ENCODE measurements around the gene PNLIPRP1. TPM values are rescaled to one million over a fixed set of nuclear protein-coding genes. Genes with fewer than 3 reads are reported as not detected.

The PNLIPRP1 gene
- total RNA-seq, 1 experiment from 2014 or later, result not detected

GRCh38 chr10:116653885-116654284 is 63.1 kb downstream of the PNLIPRP1 start:
- H3K9me3 ChIP-seq (ENCODE audit: low read length), result no peaks in the 10 kb centered on the region
- TF ChIP-seq EZH2phosphoT487 (IDR thresholded peaks at IDR 0.05; ENCODE audit: borderline replicate concordance, low read length) (no peak), EZH2 (IDR thresholded peaks at IDR 0.05; ENCODE audit: low read length, unreplicated experiment) (no peak)
- TF ChIP-seq, protein P1, sequence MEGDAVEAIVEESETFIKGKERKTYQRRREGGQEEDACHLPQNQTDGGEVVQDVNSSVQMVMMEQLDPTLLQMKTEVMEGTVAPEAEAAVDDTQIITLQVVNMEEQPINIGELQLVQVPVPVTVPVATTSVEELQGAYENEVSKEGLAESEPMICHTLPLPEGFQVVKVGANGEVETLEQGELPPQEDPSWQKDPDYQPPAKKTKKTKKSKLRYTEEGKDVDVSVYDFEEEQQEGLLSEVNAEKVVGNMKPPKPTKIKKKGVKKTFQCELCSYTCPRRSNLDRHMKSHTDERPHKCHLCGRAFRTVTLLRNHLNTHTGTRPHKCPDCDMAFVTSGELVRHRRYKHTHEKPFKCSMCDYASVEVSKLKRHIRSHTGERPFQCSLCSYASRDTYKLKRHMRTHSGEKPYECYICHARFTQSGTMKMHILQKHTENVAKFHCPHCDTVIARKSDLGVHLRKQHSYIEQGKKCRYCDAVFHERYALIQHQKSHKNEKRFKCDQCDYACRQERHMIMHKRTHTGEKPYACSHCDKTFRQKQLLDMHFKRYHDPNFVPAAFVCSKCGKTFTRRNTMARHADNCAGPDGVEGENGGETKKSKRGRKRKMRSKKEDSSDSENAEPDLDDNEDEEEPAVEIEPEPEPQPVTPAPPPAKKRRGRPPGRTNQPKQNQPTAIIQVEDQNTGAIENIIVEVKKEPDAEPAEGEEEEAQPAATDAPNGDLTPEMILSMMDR (conservative IDR thresholded peaks at IDR 0.05; ENCODE audit: low read depth, low read length), result no peak
- intact Hi-C loops (cut with micrococcal nuclease), result no loop called here
- H2AFZ ChIP-seq (ENCODE audit: low read length), result no peak overlapping the region
- H3K9me2 ChIP-seq (replicated peaks; ENCODE audit: low read length), result no peaks in the 10 kb centered on the region
- no TSS peak for BruUV-seq (replicated peaks)
- no peaks in the 10 kb centered on the region for H3K36me3 ChIP-seq (ENCODE audit: low read depth, low read length)
- ChIA-PET POLR2A (ENCODE audit: unreplicated experiment) (no interaction called here), CTCF (no interaction called here)
- H3K79me2 ChIP-seq (ENCODE audit: low read length), result no peaks in the 10 kb centered on the region
- H4K20me1 ChIP-seq (ENCODE audit: low read length), result no peaks in the 10 kb centered on the region
- no peak overlapping the region for H3K4me2 ChIP-seq (ENCODE audit: low read length)
- no peak overlapping the region for H3K4me3 ChIP-seq (ENCODE audit: low read length)
- ATAC-seq (no peak), DNase-seq (no peak)
- H3K9ac ChIP-seq (ENCODE audit: low read length), result no peak overlapping the region
- H3K27ac ChIP-seq (ENCODE audit: low read length), result no peak overlapping the region
- H3K27me3 ChIP-seq (ENCODE audit: low read length), result 0 out of 2 replicates have a peak, but pooled peaks cover 7% of the 10 kb centered on the region
- H3F3A ChIP-seq (ENCODE audit: low read length, unreplicated experiment), result no peaks in the 10 kb centered on the region
- H3K4me1 ChIP-seq (ENCODE audit: insufficient read depth, low read length), result no peaks in the 10 kb centered on the region

GRCh38 chr10:116654816-116655215 is 64.1 kb downstream of the PNLIPRP1 start:
- BruUV-seq (replicated peaks), result no TSS peak
- DNase-seq (peak; percentile 15), ATAC-seq (no peak)
- Histone ChIP-seq H3K4me2 (ENCODE audit: low read length) (no peak overlapping the region), H3K9ac (ENCODE audit: low read length) (no peak overlapping the region), H4K20me1 (ENCODE audit: low read length) (no peaks in the 10 kb centered on the region), H3K27ac (ENCODE audit: low read length) (no peak overlapping the region), H3F3A (ENCODE audit: low read length, unreplicated experiment) (no peaks in the 10 kb centered on the region), H3K4me3 (ENCODE audit: low read length) (no peak overlapping the region), H2AFZ (ENCODE audit: low read length) (no peak overlapping the region), H3K9me3 (ENCODE audit: low read length) (no peaks in the 10 kb centered on the region), H3K36me3 (ENCODE audit: low read depth, low read length) (no peaks in the 10 kb centered on the region), H3K79me2 (ENCODE audit: low read length) (no peaks in the 10 kb centered on the region), H3K9me2 (replicated peaks; ENCODE audit: low read length) (no peaks in the 10 kb centered on the region), H3K4me1 (ENCODE audit: insufficient read depth, low read length) (no peaks in the 10 kb centered on the region), H3K27me3 (ENCODE audit: low read length) (0 out of 2 replicates have a peak, but pooled peaks cover 7% of the 10 kb centered on the region)
- intact Hi-C loops (cut with micrococcal nuclease), result no loop called here
- no peak for TF ChIP-seq EZH2phosphoT487 (IDR thresholded peaks at IDR 0.05; ENCODE audit: borderline replicate concordance, low read length)
- TF ChIP-seq, protein P1 (conservative IDR thresholded peaks at IDR 0.05; ENCODE audit: low read depth, low read length), result peak; percentile 28; the same call in 1 of the 2 replicates
- ChIA-PET POLR2A (ENCODE audit: unreplicated experiment) (no interaction called here), CTCF (no interaction called here)

DNA sequence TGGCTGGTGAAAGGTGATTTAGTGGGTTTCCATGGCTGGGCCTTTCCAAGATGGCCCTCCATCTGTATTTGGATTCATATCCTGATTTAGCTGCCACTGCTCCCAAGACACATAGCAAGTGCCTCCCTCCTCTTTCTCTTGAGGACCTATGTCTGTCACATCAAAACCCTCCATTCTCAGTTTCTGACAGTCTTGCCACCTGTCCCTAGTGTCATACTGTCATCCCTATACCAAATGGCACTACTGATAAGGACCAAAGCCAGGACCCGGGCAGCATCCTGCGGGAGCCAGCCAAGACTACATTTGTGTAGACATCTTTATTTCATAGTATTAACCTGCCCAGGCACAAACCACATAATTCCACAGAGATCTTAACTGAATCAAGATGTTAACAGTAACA is 64.8 kb downstream of the PNLIPRP1 start:
- no TSS peak for BruUV-seq (replicated peaks)
- H3K27me3 ChIP-seq (ENCODE audit: low read length), result 0 out of 2 replicates have a peak, but pooled peaks cover 10% of the 10 kb centered on the region
- ATAC-seq (no peak), DNase-seq (no peak)
- H3K4me2 ChIP-seq (ENCODE audit: low read length), result no peak overlapping the region
- no peak overlapping the region for H2AFZ ChIP-seq (ENCODE audit: low read length)
- H3K79me2 ChIP-seq (ENCODE audit: low read length), result no peaks in the 10 kb centered on the region
- H3K9me3 ChIP-seq (ENCODE audit: low read length), result no peaks in the 10 kb centered on the region
- no peaks in the 10 kb centered on the region for H3K4me1 ChIP-seq (ENCODE audit: insufficient read depth, low read length)
- H3F3A ChIP-seq (ENCODE audit: low read length, unreplicated experiment), result no peaks in the 10 kb centered on the region
- H4K20me1 ChIP-seq (ENCODE audit: low read length), result no peaks in the 10 kb centered on the region
- ChIA-PET CTCF (no interaction called here), POLR2A (ENCODE audit: unreplicated experiment) (no interaction called here)
- H3K27ac ChIP-seq (ENCODE audit: low read length), result no peak overlapping the region
- TF ChIP-seq EZH2 (IDR thresholded peaks at IDR 0.05; ENCODE audit: low read length, unreplicated experiment) (no peak), EZH2phosphoT487 (IDR thresholded peaks at IDR 0.05; ENCODE audit: borderline replicate concordance, low read length) (no peak)
- TF ChIP-seq, protein P1 (conservative IDR thresholded peaks at IDR 0.05; ENCODE audit: low read depth, low read length), result no peak
- H3K4me3 ChIP-seq (ENCODE audit: low read length), result no peak overlapping the region
- no peak overlapping the region for H3K9ac ChIP-seq (ENCODE audit: low read length)
- intact Hi-C loops (cut with micrococcal nuclease), result no loop called here
- no peaks in the 10 kb centered on the region for H3K9me2 ChIP-seq (replicated peaks; ENCODE audit: low read length)
- no peaks in the 10 kb centered on the region for H3K36me3 ChIP-seq (ENCODE audit: low read depth, low read length)
